Esophagus squamous epithelium (tissue), 5 donors: ENCODE results near the gene TMEM63C. TPM values are rescaled to one million over a fixed set of nuclear protein-coding genes. Genes with fewer than 3 reads are reported as not detected.

Source experiments
- DNase-seq: peaks from one replicate; lab custom pipeline; 2025; lab: John Stamatoyannopoulos, UW
- H3K27ac ChIP-seq, 4 donors: fragments of 200-600 bp; sonication (generic); one replicate each; pipeline ENCODE4 v1.5.1; 2016 to 2019; ENCODE audit warnings: mild to moderate bottlenecking in 1 of 4
- H3K27me3 ChIP-seq, 4 donors: fragments of 200-600 bp; sonication (generic); 1 replicate in 3 of 4; 2 replicates in 1 of 4; pipeline versions ENCODE4 v1.5.1 to v1.6.0; 2017 to 2021; ENCODE audit warnings: antibody characterized with exemption in 1 of 4
- H3K36me3 ChIP-seq, 3 donors: fragments of 200-600 bp; sonication (generic); one replicate each; pipeline ENCODE4 v1.5.1; 2016 to 2019
- H3K4me1 ChIP-seq, 3 donors: fragments of 200-600 bp; sonication (generic); one replicate each; pipeline ENCODE4 v1.5.1; 2017 to 2019
- H3K4me3 ChIP-seq, 4 donors: fragments of 200-600 bp; sonication (generic); 1 replicate in 3 of 4; 2 replicates in 1 of 4; pipeline ENCODE4 v1.5.1; 2016 to 2019; ENCODE audit warnings: mild to moderate bottlenecking in 2 of 4, moderate library complexity in 1 of 4
- H3K9me3 ChIP-seq, 3 donors: fragments of 200-600 bp; sonication (generic); one replicate each; pipeline ENCODE4 v1.5.1; 2016 to 2019
- CTCF ChIP-seq, 6 experiments: fragments of 450-650 bp in 4 of 6; fragments of 200-600 bp in 2 of 6; sonication (generic) in 2 of 6; IDR thresholded peaks; one replicate each; pipeline ENCODE4 v1.5.1; 2016 to 2019; ENCODE audit warnings: antibody characterized with exemption in 6 of 6, mild to moderate bottlenecking in 4 of 6, moderate library complexity in 4 of 6
- POLR2A ChIP-seq, 4 donors: fragments of 450-650 bp; IDR thresholded peaks; one replicate each; pipeline ENCODE4 v1.6.1; 2017; ENCODE audit warnings: antibody characterized with exemption in 4 of 4, mild to moderate bottlenecking in 4 of 4, moderate library complexity in 3 of 4
- WGBS, 2 donors: methylation state at CpG; one replicate each; pipeline ENCODE4 v1.1.5; 2018; 5-methylcytosine and 5-hydroxymethylcytosine counted together
- intact Hi-C: fragments of 100-400 bp; cut with DNase I; formaldehyde crosslinking; loops from one replicate; pipeline ENCODE4 v1.15.0; 2022
- total RNA-seq, 4 donors: library from RNA; depleted of rRNA; stranded (reverse); fragments of >200 nt; gene quantifications; one replicate each; pipeline ENCODE4 v1.1.0, GENCODE V29; 2016
- donor health status: DM: yes; HTN: yes; CAD: no.

Gene TMEM63C
- total RNA-seq, 4 donors from 2014 or later: 5.2 to 18.6 (median 9.8) TPM

GRCh38 chr14:77212097-77212870 lies 30.7 kb downstream of the TMEM63C start:
- intact Hi-C loops: no loop called here
- Histone ChIP-seq H3K4me1 (no peaks in the 10 kb centered on the region), H3K9me3 (no peaks in the 10 kb centered on the region), H3K36me3 (no peaks in the 10 kb centered on the region), H3K4me3 (no peak overlapping the region), H3K27me3 (peaks cover 0 to 37% (median 0%) of the 10 kb centered on the region in 4 donors), H3K27ac (no peak overlapping the region)
- TF ChIP-seq CTCF (IDR thresholded peaks at IDR 0.05) (no peak), POLR2A (IDR thresholded peaks at IDR 0.05) (no peak)
- no peak for DNase-seq
- WGBS, 2 donors: 77 to 86% methylated on average over 2 to 4 of the region's 4 CpGs

- 11 to 13% methylated on average over 12 to 17 of the region's 17 CpGs for WGBS, 2 donors
- H3K36me3 ChIP-seq: no peaks in the 10 kb centered on the region
- H3K27ac ChIP-seq: no peak overlapping the region
- H3K4me1 ChIP-seq: no peaks in the 10 kb centered on the region
- intact Hi-C loops: no loop called here
- H3K4me3 ChIP-seq: no peak overlapping the region
- H3K27me3 ChIP-seq: peaks cover 0 to 37% (median 0%) of the 10 kb centered on the region in 4 donors
- no peaks in the 10 kb centered on the region for H3K9me3 ChIP-seq
- TF ChIP-seq CTCF (IDR thresholded peaks at IDR 0.05) (peak in 5 of 6 experiments; percentile 37 to 82 (median 60)), POLR2A (IDR thresholded peaks at IDR 0.05) (no peak)
- DNase-seq: no peak
These were observed 31.5 kb downstream of the TMEM63C start for GRCh38 chr14:77212943-77213678.

- DNase-seq: no peak
- Histone ChIP-seq H3K4me1 (no peaks in the 10 kb centered on the region), H3K9me3 (no peaks in the 10 kb centered on the region), H3K4me3 (no peak overlapping the region), H3K27ac (no peak overlapping the region), H3K36me3 (no peaks in the 10 kb centered on the region), H3K27me3 (peaks cover 0 to 40% (median 0%) of the 10 kb centered on the region in 4 donors)
- intact Hi-C loops: no loop called here
- WGBS, 2 donors: 27 to 40% methylated on average over 4 to 6 of the region's 6 CpGs
- TF ChIP-seq POLR2A (IDR thresholded peaks at IDR 0.05) (no peak), CTCF (IDR thresholded peaks at IDR 0.05) (no peak)
These were observed 32.0 kb downstream of the TMEM63C start for GRCh38 chr14:77213679-77214016.

GRCh38 chr14:77214216-77214615 lies 32.6 kb downstream of the TMEM63C start:
- intact Hi-C loops: no loop called here
- peaks cover 0 to 46% (median 0%) of the 10 kb centered on the region in 4 donors for H3K27me3 ChIP-seq
- no peak overlapping the region for H3K4me3 ChIP-seq
- H3K9me3 ChIP-seq: no peaks in the 10 kb centered on the region
- TF ChIP-seq CTCF (IDR thresholded peaks at IDR 0.05): no peak
- no peak for TF ChIP-seq POLR2A (IDR thresholded peaks at IDR 0.05)
- WGBS, 2 donors: 86% methylated on average over 5 to 7 of the region's 7 CpGs
- no peak overlapping the region for H3K27ac ChIP-seq
- H3K4me1 ChIP-seq: no peaks in the 10 kb centered on the region
- H3K36me3 ChIP-seq: no peaks in the 10 kb centered on the region
- no peak for DNase-seq

- H3K9me3 ChIP-seq: no peaks in the 10 kb centered on the region
- TF ChIP-seq POLR2A (IDR thresholded peaks at IDR 0.05) (no peak), CTCF (IDR thresholded peaks at IDR 0.05) (no peak)
- H3K27me3 ChIP-seq: peaks cover 0 to 55% (median 0%) of the 10 kb centered on the region in 4 donors
- DNase-seq: no peak
- no peaks in the 10 kb centered on the region for H3K36me3 ChIP-seq
- no peak overlapping the region for H3K4me3 ChIP-seq
- H3K4me1 ChIP-seq: no peaks in the 10 kb centered on the region
- H3K27ac ChIP-seq: no peak overlapping the region
- intact Hi-C loops: no loop called here
- 39 to 57% methylated on average over 1 to 2 of the region's 3 CpGs for WGBS, 2 donors
These were observed 36.0 kb downstream of the TMEM63C start for GRCh38 chr14:77217551-77217950.
